GM12875 (cell line): ENCODE measurements around the gene REG4.
"Not testable (repeated sequence)": the region's sequence is repeated elsewhere in the genome, so short reads cannot be mapped to it uniquely, and the experiment has no call there.

ENCODE experiments used
- H3K4me3 ChIP-seq: one replicate; pipeline ENCODE4 v1.5.1; 2011; ENCODE audit warnings: low read depth, low read length, control low read depth
- CTCF ChIP-seq: IDR thresholded peaks from 2 replicates; pipeline ENCODE4 v1.5.1; 2011; ENCODE audit warnings: low read depth, mild to moderate bottlenecking, control low read depth, inconsistent platforms, low read length, moderate library complexity, borderline replicate concordance; ENCODE audit not compliant: insufficient read depth

The REG4 gene

GRCh38 chr1:119840745-119841144, 29.5 kb upstream of the REG4 start:
- TF ChIP-seq CTCF = no peak
- H3K4me3 ChIP-seq = no peak overlapping the region

GRCh38 chr1:119838236-119838635, 27.0 kb upstream of the REG4 start:
- no peak for TF ChIP-seq CTCF
- no peak overlapping the region for H3K4me3 ChIP-seq

- TF ChIP-seq CTCF = no peak
These were observed 23.7 kb upstream of the REG4 start for GRCh38 chr1:119834990-119835389.

GRCh38 chr1:119831027-119831426, 19.8 kb upstream of the REG4 start:
- no peak for TF ChIP-seq CTCF
- no peak overlapping the region for H3K4me3 ChIP-seq

More at GRCh38 chr1:119834990-119835389, 23.7 kb upstream of the REG4 start:
- no peak overlapping the region for H3K4me3 ChIP-seq

GRCh38 chr1:119829625-119830024, 18.4 kb upstream of the REG4 start:
- TF ChIP-seq CTCF = no peak
- no peak overlapping the region for H3K4me3 ChIP-seq

- H3K4me3 ChIP-seq = not testable (repeated sequence)
These were observed 17.7 kb upstream of the REG4 start for GRCh38 chr1:119829006-119829405.

DNA sequence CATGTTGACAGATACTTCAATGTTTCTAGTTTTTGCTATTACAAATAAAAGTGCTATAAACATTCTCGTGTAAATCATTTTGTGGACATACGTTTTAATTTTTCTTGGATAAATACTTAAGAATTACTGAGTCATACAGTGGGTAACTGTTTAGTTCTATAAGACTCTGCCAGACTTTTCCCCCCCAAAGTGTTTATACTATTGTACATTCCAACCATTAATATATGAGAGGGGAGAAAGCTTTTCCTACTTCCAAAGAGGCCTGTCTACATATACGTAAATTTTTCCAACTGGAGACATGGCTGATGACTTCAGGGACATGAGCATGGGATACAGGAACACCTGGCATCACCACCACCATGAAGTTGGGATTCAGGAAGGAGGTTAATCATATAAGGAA, 17.0 kb upstream of the REG4 start:
- no peak for TF ChIP-seq CTCF
- no peak overlapping the region for H3K4me3 ChIP-seq

DNA sequence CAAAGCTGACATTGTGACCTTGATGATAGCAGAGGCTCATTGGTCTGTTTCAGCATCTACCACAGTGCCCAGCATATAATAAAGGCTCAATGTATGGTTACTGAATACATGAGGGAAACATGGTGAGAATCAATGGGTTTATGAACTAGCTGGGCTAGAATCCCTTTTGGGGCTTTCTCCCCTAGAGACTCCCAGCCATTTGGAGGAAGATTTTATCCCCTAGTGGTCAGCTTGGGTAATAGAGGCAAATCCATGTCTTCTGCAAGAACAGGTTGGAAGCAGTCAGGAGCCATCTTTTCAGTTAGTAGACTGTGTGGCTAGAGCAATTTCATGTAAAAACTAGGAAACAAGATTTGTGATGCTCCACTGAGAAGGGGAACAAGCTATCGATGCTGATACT, 15.8 kb upstream of the REG4 start:
- H3K4me3 ChIP-seq = no peak overlapping the region
- peak; percentile 61; the same call in 1 of the 2 replicates for TF ChIP-seq CTCF
